ENCODE measurements around the gene DNAH12. TPM values are rescaled to one million over a fixed set of nuclear protein-coding genes. Genes with fewer than 3 reads are reported as not detected.

DNAH12 gene
- total and polyA plus RNA-seq, 2 of the 4 experiments (the other 2 are of a cell fraction): under 0.01 to 0.02 TPM

DNA sequence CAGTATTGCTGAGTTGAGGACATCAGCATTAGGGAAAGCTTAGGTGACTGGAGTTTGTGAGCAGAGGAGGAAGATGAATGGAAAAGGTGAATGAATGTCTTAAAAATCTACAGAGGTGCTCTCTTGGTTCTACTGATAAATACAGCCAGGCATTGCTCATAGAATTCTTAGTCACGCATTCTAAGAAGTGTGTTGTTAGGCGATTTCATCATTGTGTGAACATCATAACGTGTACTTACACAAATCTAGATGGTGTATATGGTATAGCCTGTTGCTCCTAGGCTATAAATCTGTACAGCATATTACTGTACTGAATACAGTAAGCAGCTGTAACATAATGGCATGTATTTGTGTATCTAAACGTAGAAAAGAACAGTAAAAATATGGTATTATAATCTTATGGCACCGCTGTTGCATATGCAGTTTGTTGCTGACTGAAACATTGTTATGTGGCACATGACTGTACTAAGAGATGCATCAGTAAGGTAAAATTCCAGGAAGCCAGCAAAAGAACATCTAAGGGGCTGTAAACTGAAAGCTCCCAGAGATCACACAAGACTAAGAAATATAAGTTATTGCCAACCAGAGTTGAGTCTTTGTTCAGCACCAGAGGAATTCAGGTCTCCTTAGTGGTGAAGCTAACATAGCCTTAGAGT is 208.7 kb downstream of the DNAH12 start:
- no peaks in the 10 kb centered on the region for H3K9me3 ChIP-seq (ENCODE audit: control insufficient read depth, insufficient read depth, low read length)
- H3K4me1 ChIP-seq (ENCODE audit: control insufficient read depth, insufficient read depth, low read length): no peaks in the 10 kb centered on the region
- no peak for ATAC-seq (ENCODE audit: low read depth)
- TF ChIP-seq, protein P1, sequence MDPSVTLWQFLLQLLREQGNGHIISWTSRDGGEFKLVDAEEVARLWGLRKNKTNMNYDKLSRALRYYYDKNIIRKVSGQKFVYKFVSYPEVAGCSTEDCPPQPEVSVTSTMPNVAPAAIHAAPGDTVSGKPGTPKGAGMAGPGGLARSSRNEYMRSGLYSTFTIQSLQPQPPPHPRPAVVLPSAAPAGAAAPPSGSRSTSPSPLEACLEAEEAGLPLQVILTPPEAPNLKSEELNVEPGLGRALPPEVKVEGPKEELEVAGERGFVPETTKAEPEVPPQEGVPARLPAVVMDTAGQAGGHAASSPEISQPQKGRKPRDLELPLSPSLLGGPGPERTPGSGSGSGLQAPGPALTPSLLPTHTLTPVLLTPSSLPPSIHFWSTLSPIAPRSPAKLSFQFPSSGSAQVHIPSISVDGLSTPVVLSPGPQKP (IDR thresholded peaks at IDR 0.05; ENCODE audit: borderline replicate concordance, low read depth, low read length): no peak
- no peak for TF ChIP-seq RCOR1 (IDR thresholded peaks at IDR 0.05; ENCODE audit: insufficient replicate concordance, low read length)
- TF ChIP-seq MAZ (IDR thresholded peaks at IDR 0.05; ENCODE audit: borderline replicate concordance, low read depth, low read length): no peak
- TF ChIP-seq, protein P2, sequence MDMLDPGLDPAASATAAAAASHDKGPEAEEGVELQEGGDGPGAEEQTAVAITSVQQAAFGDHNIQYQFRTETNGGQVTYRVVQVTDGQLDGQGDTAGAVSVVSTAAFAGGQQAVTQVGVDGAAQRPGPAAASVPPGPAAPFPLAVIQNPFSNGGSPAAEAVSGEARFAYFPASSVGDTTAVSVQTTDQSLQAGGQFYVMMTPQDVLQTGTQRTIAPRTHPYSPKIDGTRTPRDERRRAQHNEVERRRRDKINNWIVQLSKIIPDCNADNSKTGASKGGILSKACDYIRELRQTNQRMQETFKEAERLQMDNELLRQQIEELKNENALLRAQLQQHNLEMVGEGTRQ (IDR thresholded peaks at IDR 0.05; ENCODE audit: low read depth, low read length): no peak
- TF ChIP-seq RAD21 (IDR thresholded peaks at IDR 0.05; ENCODE audit: low read length): no peak
- TF ChIP-seq FOS (IDR thresholded peaks at IDR 0.05; ENCODE audit: low read depth, low read length): no peak
- TF ChIP-seq CEBPB (IDR thresholded peaks at IDR 0.05; ENCODE audit: low read depth, low read length): no peak
- TF ChIP-seq MAFK (IDR thresholded peaks at IDR 0.05; ENCODE audit: low read depth, low read length): no peak
- TF ChIP-seq NFE2L2 (IDR thresholded peaks at IDR 0.05; ENCODE audit: low read depth, low read length): no peak
- no peak for TF ChIP-seq BHLHE40 (IDR thresholded peaks at IDR 0.05; ENCODE audit: low read depth, low read length)
- TF ChIP-seq, protein P3, sequence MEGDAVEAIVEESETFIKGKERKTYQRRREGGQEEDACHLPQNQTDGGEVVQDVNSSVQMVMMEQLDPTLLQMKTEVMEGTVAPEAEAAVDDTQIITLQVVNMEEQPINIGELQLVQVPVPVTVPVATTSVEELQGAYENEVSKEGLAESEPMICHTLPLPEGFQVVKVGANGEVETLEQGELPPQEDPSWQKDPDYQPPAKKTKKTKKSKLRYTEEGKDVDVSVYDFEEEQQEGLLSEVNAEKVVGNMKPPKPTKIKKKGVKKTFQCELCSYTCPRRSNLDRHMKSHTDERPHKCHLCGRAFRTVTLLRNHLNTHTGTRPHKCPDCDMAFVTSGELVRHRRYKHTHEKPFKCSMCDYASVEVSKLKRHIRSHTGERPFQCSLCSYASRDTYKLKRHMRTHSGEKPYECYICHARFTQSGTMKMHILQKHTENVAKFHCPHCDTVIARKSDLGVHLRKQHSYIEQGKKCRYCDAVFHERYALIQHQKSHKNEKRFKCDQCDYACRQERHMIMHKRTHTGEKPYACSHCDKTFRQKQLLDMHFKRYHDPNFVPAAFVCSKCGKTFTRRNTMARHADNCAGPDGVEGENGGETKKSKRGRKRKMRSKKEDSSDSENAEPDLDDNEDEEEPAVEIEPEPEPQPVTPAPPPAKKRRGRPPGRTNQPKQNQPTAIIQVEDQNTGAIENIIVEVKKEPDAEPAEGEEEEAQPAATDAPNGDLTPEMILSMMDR (conservative IDR thresholded peaks at IDR 0.05; ENCODE audit: low read depth, low read length): no peak
- no peak for TF ChIP-seq MXI1 (IDR thresholded peaks at IDR 0.05; ENCODE audit: borderline replicate concordance, low read depth, low read length)
- no peak for TF ChIP-seq SMC3 (IDR thresholded peaks at IDR 0.05; ENCODE audit: low read depth, low read length)
- TF ChIP-seq RFX5 (IDR thresholded peaks at IDR 0.05; ENCODE audit: low read depth, low read length): no peak
- no peak for TF ChIP-seq POLR2A (IDR thresholded peaks at IDR 0.05; ENCODE audit: low read depth, low read length)
- TF ChIP-seq CHD1 (IDR thresholded peaks at IDR 0.05; ENCODE audit: low read depth, low read length): no peak
- no TSS peak for BruUV-seq (replicated peaks)
- DNase-seq: no peak
- no peak overlapping the region for H3K4me3 ChIP-seq (ENCODE audit: insufficient read depth, low read depth, low read length)
- H3K36me3 ChIP-seq (ENCODE audit: control insufficient read depth, insufficient read depth, low read length): no peaks in the 10 kb centered on the region
- no peak overlapping the region for H3K9ac ChIP-seq (ENCODE audit: low read depth, low read length)
- no peak overlapping the region for H2AFZ ChIP-seq (replicated peaks; ENCODE audit: low read length, poor library complexity)
- no peak overlapping the region for H2BK15ac ChIP-seq (ENCODE audit: low read depth, low read length)
- ChIA-PET POLR2A (ENCODE audit: unreplicated experiment) (no interaction called here), CTCF (no interaction called here)
- H3K18ac ChIP-seq (ENCODE audit: low read depth, low read length): no peak overlapping the region
- H3K4me2 ChIP-seq (ENCODE audit: low read depth, low read length): no peak overlapping the region
- intact Hi-C loops (cut with micrococcal nuclease): no loop called here
- H3K27me3 ChIP-seq (ENCODE audit: control insufficient read depth, insufficient read depth, low read length): no peaks in the 10 kb centered on the region
- H3K79me1 ChIP-seq (ENCODE audit: low read depth in 1 of 2, low read length in 2 of 2): no peaks in the 10 kb centered on the region
- in situ Hi-C loops (cut with MboI; ENCODE audit: low sequenced_read_pairs): no loop called here
- no peaks in the 10 kb centered on the region for H3K9me1 ChIP-seq (ENCODE audit: insufficient read depth, low read length)
- dilution Hi-C loops (cut with HindIII; ENCODE audit: low sequenced_read_pairs, unreplicated experiment): no loop called here
- no peak overlapping the region for H3K23ac ChIP-seq (ENCODE audit: low read depth, low read length)
- H2AK5ac ChIP-seq (ENCODE audit: low read depth, low read length): no peak overlapping the region
- H4K91ac ChIP-seq (ENCODE audit: insufficient read depth, low read depth, low read length): no peak overlapping the region
- H3K56ac ChIP-seq (ENCODE audit: extremely low read depth, insufficient read depth, low read length): no peak overlapping the region
- H4K20me1 ChIP-seq (ENCODE audit: insufficient read depth, low read length): no peaks in the 10 kb centered on the region
- WGBS, 2 experiments (ENCODE audit: extremely low coverage in 2 of 2, insufficient read length in 1 of 2): 80% methylated on average over 1 of the region's 5 CpGs; no CpG with 5 or more reads in 1 of the 2 experiments
- H3K14ac ChIP-seq (replicated peaks; ENCODE audit: low read depth, low read length): no peak overlapping the region
- H4K5ac ChIP-seq (ENCODE audit: low read depth, low read length): no peak overlapping the region
- H4K8ac ChIP-seq (ENCODE audit: low read depth in 2 of 2, low read length in 2 of 2): no peak overlapping the region
- no peak overlapping the region for H2BK120ac ChIP-seq (ENCODE audit: low read depth, low read length)
- H2BK5ac ChIP-seq (ENCODE audit: low read depth, low read length, poor library complexity, severe bottlenecking): no peak overlapping the region
- no peak overlapping the region for H3K4ac ChIP-seq (ENCODE audit: low read depth, low read length)
- H2AK9ac ChIP-seq (replicated peaks; ENCODE audit: low read depth, low read length, poor library complexity): no peak overlapping the region
- H2BK20ac ChIP-seq (ENCODE audit: low read depth, low read length): no peak overlapping the region
- no peak overlapping the region for H3K27ac ChIP-seq (ENCODE audit: insufficient read depth, low read length)

Data from IMR-90 (cell line).